Neural crest cell (in vitro differentiated cells): ENCODE data around the gene LBHD2. TPM values are rescaled to one million over a fixed set of nuclear protein-coding genes. Genes with fewer than 3 reads are reported as not detected.
A peak's percentile ranks its signal among the peaks of the same experiment; 100 is the strongest.

Experiments
- DNase-seq: peaks from one replicate; pipeline ENCODE4 v3.0.0; 2021; ENCODE audit warnings: low read depth, mixed read lengths, low spot score
- H3K27ac Mint-ChIP-seq: one replicate; pipeline ENCODE4 v1.8.0; 2021; ENCODE audit warnings: mild to moderate bottlenecking, mixed read lengths; ENCODE audit not compliant: unreplicated experiment
- H3K27me3 Mint-ChIP-seq: 2 replicates; pipeline ENCODE4 v1.8.0; 2021; ENCODE audit warnings: low read depth, mild to moderate bottlenecking, mixed read lengths
- H3K36me3 Mint-ChIP-seq: 2 replicates; pipeline ENCODE4 v1.8.0; 2021; ENCODE audit warnings: low read depth, mild to moderate bottlenecking, mixed read lengths
- H3K4me1 Mint-ChIP-seq: 2 replicates; pipeline ENCODE4 v1.8.0; 2021; ENCODE audit warnings: mixed read lengths
- H3K4me3 Mint-ChIP-seq: one replicate; pipeline ENCODE4 v1.8.0; 2021; ENCODE audit warnings: mild to moderate bottlenecking, mixed read lengths
- H3K9me3 Mint-ChIP-seq: 2 replicates; pipeline ENCODE4 v1.8.0; 2021; ENCODE audit warnings: mixed read lengths
- total RNA-seq: library from RNA; stranded (reverse); gene quantifications from 2 replicates; pipeline ENCODE4 v1.2.1, GENCODE V29; 2021
- TF ChIP-seq, protein P1 (sequence below): fragments of 200-600 bp; sonication (generic); conservative IDR thresholded peaks from 2 replicates; pipeline ENCODE4 v1.5.0; 2021; ENCODE audit warnings: antibody characterized with exemption, mild to moderate bottlenecking

The LBHD2 gene
- total RNA-seq, 1 donor from 2014 or later: not detected

DNA sequence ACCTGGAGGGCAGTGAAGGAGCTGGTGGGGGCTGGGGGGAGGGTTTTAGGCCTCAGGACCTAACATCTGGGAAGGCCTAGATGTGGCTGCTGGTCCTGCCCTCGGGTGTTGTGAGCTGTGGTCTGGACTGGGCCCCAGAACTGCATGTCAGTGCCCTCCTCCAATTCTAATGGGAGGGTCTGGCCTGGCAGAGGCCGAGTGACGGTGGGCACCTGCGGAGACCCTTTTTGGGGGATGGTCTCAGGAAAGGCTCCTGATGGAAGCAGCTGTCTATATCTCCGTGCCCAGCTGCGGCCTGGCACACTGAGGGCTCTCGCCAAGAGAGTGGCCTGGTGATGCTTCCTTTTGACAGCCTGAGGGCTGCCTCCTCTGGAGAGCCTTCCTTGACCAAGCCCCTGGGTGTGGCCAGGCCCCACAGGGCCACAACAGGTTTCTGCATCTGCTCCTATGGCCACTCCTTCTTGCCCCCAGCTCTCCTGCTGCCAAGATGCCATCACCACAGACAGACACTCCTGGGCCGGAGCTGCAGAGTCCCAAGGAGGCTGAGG lies 15.8 kb downstream of the LBHD2 start:
- no peaks in the 10 kb centered on the region for H3K36me3 Mint-ChIP-seq
- H3K27ac Mint-ChIP-seq: peak overlapping the region; percentile 35
- no peak for DNase-seq
- H3K27me3 Mint-ChIP-seq: peaks cover 17% of the 10 kb centered on the region
- no peak overlapping the region for H3K4me3 Mint-ChIP-seq
- peaks cover 7% of the 10 kb centered on the region for H3K4me1 Mint-ChIP-seq
- TF ChIP-seq, protein P1, sequence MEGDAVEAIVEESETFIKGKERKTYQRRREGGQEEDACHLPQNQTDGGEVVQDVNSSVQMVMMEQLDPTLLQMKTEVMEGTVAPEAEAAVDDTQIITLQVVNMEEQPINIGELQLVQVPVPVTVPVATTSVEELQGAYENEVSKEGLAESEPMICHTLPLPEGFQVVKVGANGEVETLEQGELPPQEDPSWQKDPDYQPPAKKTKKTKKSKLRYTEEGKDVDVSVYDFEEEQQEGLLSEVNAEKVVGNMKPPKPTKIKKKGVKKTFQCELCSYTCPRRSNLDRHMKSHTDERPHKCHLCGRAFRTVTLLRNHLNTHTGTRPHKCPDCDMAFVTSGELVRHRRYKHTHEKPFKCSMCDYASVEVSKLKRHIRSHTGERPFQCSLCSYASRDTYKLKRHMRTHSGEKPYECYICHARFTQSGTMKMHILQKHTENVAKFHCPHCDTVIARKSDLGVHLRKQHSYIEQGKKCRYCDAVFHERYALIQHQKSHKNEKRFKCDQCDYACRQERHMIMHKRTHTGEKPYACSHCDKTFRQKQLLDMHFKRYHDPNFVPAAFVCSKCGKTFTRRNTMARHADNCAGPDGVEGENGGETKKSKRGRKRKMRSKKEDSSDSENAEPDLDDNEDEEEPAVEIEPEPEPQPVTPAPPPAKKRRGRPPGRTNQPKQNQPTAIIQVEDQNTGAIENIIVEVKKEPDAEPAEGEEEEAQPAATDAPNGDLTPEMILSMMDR: no peak
- no peaks in the 10 kb centered on the region for H3K9me3 Mint-ChIP-seq

DNA sequence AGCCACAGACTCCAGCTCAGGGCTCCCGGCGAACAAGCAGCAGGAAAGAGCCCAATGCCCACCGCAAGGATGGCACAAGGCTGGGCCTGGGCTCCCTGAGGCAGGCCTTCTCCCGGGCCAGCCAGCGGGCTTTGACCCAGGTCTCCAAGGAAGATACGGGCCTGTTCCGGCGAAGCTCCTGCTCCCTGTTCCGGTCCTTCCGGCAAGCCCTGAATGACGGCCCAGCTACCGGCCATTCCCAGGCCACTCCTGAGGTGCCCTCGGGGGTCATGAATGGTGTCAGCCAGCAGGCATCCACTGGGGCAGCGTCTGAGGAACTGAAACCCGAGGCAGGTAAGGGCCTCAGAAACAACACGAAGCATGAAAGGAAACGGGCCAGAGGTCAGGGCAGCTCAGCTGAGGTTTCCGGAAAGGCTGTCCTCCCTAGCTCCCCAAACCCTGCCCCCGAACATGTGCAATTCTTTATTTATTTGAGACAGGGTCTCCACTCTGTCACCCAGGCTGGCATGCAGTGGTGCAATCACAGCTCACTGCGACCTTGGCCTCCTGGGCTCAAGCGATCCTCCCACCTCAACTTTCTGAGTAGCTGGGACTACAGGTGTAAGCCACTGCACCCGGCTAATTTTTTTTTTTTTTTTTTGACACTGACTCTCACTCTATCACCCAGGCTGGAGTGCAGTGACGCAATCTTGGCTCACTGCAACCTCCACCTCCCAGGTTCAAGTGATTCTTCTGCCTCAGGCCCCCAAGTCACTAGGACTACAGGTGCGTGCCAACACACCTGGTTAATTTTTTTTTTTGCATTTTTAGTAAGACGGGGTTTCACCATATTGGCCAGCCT lies 16.5 kb downstream of the LBHD2 start:
- TF ChIP-seq, protein P1: no peak
- no peaks in the 10 kb centered on the region for H3K36me3 Mint-ChIP-seq
- H3K4me3 Mint-ChIP-seq: no peak overlapping the region
- peak overlapping the region; percentile 35 for H3K27ac Mint-ChIP-seq
- H3K27me3 Mint-ChIP-seq: peaks cover 22% of the 10 kb centered on the region
- H3K4me1 Mint-ChIP-seq: peaks cover 12% of the 10 kb centered on the region
- DNase-seq: no peak
- no peaks in the 10 kb centered on the region for H3K9me3 Mint-ChIP-seq

DNA sequence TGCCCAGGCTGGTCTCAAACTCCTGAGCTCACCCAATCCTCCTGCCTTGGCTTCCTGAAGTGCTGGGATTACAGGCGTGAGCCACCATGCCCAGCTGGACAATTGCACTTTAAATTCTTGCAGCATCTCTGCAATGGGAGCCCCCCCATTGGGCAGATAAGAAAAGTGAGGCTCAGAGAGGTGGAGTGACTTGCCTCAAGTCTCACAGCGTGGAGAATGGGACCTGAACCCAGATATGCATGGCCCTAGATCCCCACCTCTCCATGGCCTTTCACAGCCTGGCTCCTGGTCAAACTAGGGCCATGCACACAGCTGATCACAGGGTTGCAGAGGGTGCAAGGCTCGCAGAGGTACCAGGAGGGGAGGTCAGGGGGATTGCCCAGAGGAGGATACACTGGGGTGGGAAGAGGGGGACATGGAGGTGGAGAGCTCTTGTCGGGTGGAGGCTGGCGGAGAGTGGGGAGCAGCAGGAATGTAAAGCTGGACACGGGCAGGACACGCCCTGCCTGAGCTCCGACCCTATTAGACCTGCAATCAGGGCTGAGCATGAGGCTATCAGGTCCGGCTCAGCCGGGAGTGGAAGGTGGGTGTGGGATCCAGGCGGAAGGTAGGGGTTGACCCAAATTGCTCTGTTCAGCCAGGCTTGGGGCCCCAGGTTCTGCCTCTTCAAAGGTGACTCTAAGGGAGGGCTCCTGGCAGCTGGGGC lies 17.4 kb downstream of the LBHD2 start:
- peaks cover 9% of the 10 kb centered on the region for H3K4me1 Mint-ChIP-seq
- H3K27ac Mint-ChIP-seq: peak overlapping the region; percentile 63
- H3K4me3 Mint-ChIP-seq: no peak overlapping the region

DNA sequence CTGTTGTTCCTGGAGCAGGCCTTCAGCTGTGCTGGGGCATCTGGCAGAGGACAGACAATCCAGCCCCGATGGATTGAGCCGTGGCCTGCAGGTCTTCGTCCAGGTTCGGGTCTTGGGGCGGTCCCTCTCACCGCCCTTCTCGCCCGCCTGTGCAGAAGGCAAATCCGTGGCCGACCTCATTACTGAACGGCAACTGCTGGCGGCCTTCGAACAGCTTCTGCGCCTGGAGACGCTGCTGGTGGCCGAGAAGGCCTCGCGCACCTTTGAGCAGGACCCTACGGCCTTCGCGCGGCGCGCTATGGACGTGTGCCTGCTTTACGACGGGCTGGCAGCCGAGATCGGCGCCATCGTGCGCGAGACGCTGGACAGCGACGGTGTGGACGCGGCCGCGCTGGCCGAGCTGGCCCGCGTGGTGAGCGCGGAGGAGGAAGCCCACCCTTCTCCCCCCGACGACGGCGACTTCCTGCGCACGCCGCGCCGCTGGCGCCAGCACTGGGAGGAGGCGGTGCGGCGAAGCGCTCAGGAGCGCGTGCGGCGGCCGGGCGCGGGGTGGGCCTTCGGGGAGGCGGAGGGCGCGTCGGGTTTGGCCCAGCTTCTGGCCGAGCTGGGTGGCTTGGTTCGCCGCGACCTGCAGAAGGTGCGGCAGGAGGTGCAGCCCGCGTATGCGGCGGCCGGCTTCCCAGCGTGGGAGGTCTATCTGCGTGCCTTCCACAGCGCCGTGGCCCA lies 18.1 kb downstream of the LBHD2 start:
- H3K9me3 Mint-ChIP-seq: no peaks in the 10 kb centered on the region
- no peaks in the 10 kb centered on the region for H3K36me3 Mint-ChIP-seq
- no peak overlapping the region for H3K27ac Mint-ChIP-seq
- peaks cover 26% of the 10 kb centered on the region for H3K27me3 Mint-ChIP-seq
- no peak for DNase-seq
- H3K4me1 Mint-ChIP-seq: peaks cover 5% of the 10 kb centered on the region
- TF ChIP-seq, protein P1: no peak
- no peak overlapping the region for H3K4me3 Mint-ChIP-seq

More for the DNA sequence above, 17.4 kb downstream of the LBHD2 start:
- no peaks in the 10 kb centered on the region for H3K9me3 Mint-ChIP-seq
- peaks cover 26% of the 10 kb centered on the region for H3K27me3 Mint-ChIP-seq
- H3K36me3 Mint-ChIP-seq: no peaks in the 10 kb centered on the region
- TF ChIP-seq, protein P1: no peak
- no peak for DNase-seq

DNA sequence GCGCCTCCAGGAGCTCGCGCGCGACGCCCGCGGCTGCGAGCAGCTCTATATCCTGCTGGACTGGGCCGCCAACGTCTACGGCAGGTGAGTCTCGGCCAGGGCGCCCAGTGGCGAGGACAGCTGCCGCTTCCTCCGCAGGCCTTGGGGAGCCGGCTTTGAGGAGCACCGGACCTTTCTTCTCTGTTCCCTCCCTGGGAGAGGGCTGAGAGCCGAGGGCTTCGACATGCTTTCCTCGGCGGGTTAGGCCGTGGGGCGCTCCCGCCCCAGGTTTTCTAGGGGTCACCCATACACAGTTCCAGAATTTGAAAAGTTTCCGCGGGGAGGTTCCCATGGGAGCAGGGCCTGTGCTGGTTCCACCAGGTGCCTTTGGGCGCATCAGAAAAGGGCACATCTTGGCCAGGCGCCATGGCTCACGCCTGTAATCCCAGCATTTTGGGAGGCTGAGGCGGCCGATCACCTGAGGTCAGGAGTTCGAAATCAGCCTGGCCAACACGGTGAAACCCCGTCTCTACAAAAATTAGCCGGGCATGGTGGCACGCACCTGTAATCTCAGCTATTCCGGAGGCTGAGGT lies 18.8 kb downstream of the LBHD2 start:
- TF ChIP-seq, protein P1: no peak
- peaks cover 26% of the 10 kb centered on the region for H3K27me3 Mint-ChIP-seq
- H3K4me3 Mint-ChIP-seq: no peak overlapping the region
- peaks cover 5% of the 10 kb centered on the region for H3K4me1 Mint-ChIP-seq
- no peak overlapping the region for H3K27ac Mint-ChIP-seq
- DNase-seq: no peak
- no peaks in the 10 kb centered on the region for H3K9me3 Mint-ChIP-seq
- no peaks in the 10 kb centered on the region for H3K36me3 Mint-ChIP-seq
